ENCODE data around the gene MSI2.

The MSI2 gene

GRCh38 chr17:57684711-57685498 is 428.6 kb downstream of the MSI2 start:
- no peak for DNase-seq (ENCODE audit: extremely low read depth in 1 of 2, low read depth in 1 of 2)

GRCh38 chr17:57685499-57686132 is 429.3 kb downstream of the MSI2 start:
- no peak for DNase-seq (ENCODE audit: extremely low read depth in 1 of 2, low read depth in 1 of 2)

- no peak for DNase-seq (ENCODE audit: extremely low read depth in 1 of 2, low read depth in 1 of 2)
Observed at GRCh38 chr17:57687642-57688041, 431.3 kb downstream of the MSI2 start.

- no peak for DNase-seq (ENCODE audit: extremely low read depth in 1 of 2, low read depth in 1 of 2)
Observed at GRCh38 chr17:57689254-57689653, 432.9 kb downstream of the MSI2 start.

GRCh38 chr17:57691939-57692338 is 435.6 kb downstream of the MSI2 start:
- no peak for DNase-seq (ENCODE audit: extremely low read depth in 1 of 2, low read depth in 1 of 2)

- no peak for DNase-seq (ENCODE audit: extremely low read depth in 1 of 2, low read depth in 1 of 2)
Observed at GRCh38 chr17:57692770-57693169, 436.4 kb downstream of the MSI2 start.

DNA sequence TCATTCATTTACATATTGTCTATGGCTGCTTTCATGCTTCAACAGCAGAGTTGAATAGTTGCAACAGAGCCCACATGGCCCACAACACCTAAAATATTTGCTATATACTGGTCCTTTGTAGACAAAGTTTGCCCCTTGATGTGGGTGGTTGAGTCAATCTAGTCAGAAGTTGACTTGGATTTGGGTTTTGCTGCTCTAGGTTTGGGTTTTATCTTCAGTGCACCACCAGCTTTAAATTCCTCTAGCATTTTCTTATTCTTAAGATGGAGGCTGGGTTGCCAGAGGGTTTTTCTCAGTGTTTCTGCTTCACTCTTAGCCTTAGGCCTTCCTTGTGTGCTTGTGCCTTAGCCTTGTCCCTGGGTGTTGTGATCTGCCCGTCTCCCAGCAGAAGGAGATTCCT is 437.7 kb downstream of the MSI2 start:
- DNase-seq (ENCODE audit: extremely low read depth in 1 of 2, low read depth in 1 of 2): no peak

DNA sequence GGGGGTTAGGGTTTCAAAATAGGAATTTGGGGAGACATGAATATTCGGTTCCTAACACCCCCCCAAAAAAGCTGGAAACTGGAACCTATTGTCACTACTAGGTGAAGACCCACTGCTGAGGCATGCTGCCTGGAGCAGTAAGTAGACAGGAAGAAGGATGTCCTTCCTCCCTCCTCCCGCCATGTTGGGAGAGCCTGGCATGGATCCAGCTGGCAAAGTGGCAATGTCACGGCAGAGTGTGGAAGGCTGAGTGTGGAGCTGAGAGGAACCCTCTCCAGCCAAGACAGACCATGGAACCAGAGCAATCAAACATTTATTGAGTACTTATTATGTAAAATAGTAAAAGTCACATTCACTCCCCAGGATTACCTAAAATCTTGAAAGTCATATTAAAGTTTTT is 439.7 kb downstream of the MSI2 start:
- DNase-seq (ENCODE audit: extremely low read depth in 1 of 2, low read depth in 1 of 2): no peak

- DNase-seq (ENCODE audit: extremely low read depth in 1 of 2, low read depth in 1 of 2): no peak
Observed at GRCh38 chr17:57697197-57697596, 440.9 kb downstream of the MSI2 start.

DNA sequence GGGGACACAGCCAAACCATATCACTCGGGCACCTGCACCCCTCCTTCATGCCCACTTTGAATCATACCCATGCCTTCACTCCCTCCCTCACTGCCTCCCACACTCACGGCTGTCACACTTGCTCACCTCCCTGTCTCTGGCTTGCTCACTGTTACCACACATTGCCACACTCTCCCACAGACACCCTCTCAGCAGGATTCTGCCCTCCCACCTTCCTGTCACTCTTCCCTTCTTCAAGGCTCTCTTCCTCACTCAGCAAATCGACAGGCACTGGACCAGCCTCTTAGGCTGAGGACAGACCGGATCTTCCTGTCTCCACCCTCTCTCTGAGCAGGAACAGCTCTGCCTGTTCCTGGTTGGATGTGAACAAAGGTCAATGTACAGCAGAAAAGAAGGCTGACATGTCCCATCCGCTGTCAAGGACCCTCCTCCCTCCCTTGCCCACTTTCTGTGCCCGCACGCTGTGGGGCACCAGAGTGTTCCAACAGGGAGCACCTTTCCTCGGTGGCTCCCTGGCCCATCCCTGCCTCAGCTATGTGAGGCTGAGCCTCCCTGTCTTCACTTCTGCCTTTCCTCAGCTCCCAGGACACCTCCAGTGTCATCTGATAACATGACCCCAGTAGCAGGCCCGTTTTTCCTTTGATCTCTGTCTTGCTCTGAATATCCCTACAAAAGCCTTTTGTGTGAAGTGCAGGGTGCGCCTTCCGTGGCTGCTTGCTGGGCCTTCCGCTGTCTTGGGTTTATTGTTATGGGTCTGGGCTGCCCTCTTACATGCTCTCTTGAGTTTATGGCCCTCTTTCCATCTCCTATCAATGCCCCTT is 441.8 kb downstream of the MSI2 start:
- DNase-seq (ENCODE audit: extremely low read depth in 1 of 2, low read depth in 1 of 2): peak in 1 of 2 donors; percentile 34

- no peak for DNase-seq (ENCODE audit: extremely low read depth in 1 of 2, low read depth in 1 of 2)
Observed at GRCh38 chr17:57699751-57700219, 443.5 kb downstream of the MSI2 start.

- no peak for DNase-seq (ENCODE audit: extremely low read depth in 1 of 2, low read depth in 1 of 2)
Observed at GRCh38 chr17:57701124-57701523, 444.8 kb downstream of the MSI2 start.

DNA sequence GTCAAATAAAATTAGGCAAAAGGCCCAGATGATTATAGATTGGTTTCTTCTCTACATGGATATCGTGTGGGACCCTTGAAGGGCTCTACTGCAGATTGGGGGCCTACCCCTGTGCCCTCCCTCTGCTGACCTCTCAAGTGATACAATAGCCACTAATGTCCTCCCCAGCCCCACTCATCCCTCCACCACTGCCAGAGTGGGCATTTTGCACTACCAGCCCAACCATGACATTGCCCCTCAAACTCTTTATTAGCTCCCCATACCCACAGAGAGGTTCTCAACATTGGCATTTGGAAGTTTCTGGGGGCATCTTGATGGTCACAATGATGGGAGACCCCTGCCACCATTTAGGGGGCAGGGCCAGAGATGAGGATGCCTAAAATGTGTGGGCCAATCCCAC is 446.9 kb downstream of the MSI2 start:
- DNase-seq (ENCODE audit: extremely low read depth in 1 of 2, low read depth in 1 of 2): no peak

DNA sequence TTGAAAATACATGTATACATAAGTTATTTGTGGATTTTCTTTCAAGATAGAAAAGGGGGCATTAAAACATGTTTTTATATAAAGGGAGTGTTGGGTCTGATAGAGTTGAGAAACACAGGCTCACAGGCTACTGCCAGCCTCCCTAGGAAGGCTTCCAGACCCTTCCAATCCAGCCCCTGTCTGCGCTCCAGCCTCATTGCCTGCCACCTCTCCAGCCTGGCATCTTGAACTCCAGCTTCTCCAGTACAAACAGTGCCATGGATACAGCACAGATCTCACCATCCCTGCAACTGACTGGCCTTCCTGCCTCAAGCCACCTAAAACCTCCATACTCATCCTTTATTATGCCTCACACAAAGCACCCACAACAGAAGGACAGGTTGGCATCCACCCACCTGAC is 448.1 kb downstream of the MSI2 start:
- DNase-seq (ENCODE audit: extremely low read depth in 1 of 2, low read depth in 1 of 2): no peak

- DNase-seq (ENCODE audit: extremely low read depth in 1 of 2, low read depth in 1 of 2): no peak
Observed at GRCh38 chr17:57705921-57706695, 449.8 kb downstream of the MSI2 start.

DNA sequence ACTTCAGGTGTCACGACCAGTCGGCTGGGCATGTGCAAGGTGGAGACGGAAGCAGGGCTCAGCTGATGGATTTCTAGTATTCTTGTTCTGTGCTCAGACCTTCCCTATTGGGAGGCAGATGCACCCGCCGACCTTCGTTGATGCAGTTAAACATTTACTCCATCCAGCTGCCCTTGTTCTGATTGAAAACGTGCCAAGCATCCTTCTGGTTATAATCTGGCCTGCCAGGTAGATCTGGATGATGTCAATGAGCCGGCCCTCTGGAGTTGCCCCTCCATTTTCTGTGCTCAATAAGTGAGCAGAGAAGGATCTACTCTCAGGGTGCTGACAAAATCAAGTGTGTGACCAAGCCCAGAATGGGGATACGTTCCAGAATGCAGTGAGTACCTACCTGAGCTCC is 450.4 kb downstream of the MSI2 start:
- DNase-seq (ENCODE audit: extremely low read depth in 1 of 2, low read depth in 1 of 2): no peak

DNA sequence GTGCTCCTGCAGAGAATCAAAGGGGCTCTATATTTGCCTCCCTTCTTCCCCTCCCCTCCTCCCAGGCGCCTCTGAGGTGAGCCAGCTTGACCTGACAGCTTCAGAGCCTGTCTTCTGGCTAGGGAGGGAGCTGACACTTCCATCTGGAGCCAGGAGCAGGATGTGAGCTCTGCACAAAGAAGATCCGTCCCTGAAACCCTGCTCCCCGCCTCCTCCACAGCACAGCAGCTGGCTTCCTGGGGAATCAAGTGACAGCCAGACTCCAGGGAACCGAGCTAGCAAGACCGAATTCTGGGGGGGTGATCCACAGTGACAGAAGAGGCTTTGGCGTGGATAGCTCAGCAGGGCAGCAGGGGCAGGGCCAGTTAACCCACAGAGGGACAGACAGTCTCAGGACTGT is 451.6 kb downstream of the MSI2 start:
- no peak for DNase-seq (ENCODE audit: extremely low read depth in 1 of 2, low read depth in 1 of 2)

DNA sequence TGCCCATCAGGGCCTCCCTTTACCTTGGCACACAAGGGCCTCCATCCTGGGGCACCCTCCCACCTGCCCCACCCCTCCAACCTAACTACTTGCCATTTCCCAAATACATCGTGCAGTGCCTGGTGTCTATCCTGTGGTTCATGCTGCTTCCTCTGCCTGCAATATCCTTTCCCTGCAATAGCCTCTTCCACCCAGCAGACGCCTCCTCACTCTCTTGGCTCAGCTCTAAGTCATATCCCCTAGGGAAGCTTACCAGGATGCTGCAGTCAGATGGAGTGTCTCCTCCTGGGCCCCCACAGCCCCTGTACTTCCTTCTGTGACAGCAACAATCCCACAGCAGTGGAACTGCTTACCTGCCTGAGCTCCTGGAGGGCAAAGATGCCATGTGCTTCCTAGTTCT is 452.1 kb downstream of the MSI2 start:
- no peak for DNase-seq (ENCODE audit: extremely low read depth in 1 of 2, low read depth in 1 of 2)

DNA sequence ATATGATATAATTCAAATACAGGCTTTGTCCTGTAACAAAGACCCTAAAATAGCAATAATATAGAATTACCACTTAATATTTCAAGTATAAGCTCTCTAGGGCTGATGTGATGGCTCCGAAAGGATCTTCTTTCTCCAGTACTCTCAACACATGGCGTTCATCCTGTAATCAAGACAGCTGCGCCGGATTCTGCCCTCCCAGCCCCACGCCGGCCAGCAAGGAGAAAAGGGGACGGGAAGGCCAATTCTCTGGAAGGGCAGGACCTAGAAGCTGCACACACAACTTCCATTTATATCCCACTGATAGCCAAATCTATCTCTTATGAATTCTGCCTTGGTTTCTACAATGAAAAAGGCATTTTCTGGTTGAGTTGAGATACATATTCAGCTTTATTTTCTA is 456.8 kb downstream of the MSI2 start:
- no peak for DNase-seq (ENCODE audit: extremely low read depth in 1 of 2, low read depth in 1 of 2)

GRCh38 chr17:57714665-57715180 is 458.4 kb downstream of the MSI2 start:
- DNase-seq (ENCODE audit: extremely low read depth in 1 of 2, low read depth in 1 of 2): no peak

GRCh38 chr17:57715981-57716380 is 459.7 kb downstream of the MSI2 start:
- no peak for DNase-seq (ENCODE audit: extremely low read depth in 1 of 2, low read depth in 1 of 2)
